Measurements from ENCODE around the gene CCDC88B. TPM values are rescaled to one million over a fixed set of nuclear protein-coding genes. Genes with fewer than 3 reads are reported as not detected.

CCDC88B gene
- total and polyA plus RNA-seq, 2 of the 8 experiments (the other 6 are each of a cell fraction or from before 2014, with no cell fraction given) = 5.9 to 12.5 TPM

GRCh38 chr11:64379160-64379559 is 39.2 kb downstream of the CCDC88B start (continued):
- no peak for TF ChIP-seq CHD7 (IDR thresholded peaks at IDR 0.05; ENCODE audit: insufficient replicate concordance, low read length)
- no peak for TF ChIP-seq BRCA1 (IDR thresholded peaks at IDR 0.05; ENCODE audit: low read depth, low read length)
- TF ChIP-seq KDM1A (IDR thresholded peaks at IDR 0.05; ENCODE audit: borderline replicate concordance, low read length) = no peak
- no peak for TF ChIP-seq GTF2F1 (IDR thresholded peaks at IDR 0.05; ENCODE audit: borderline replicate concordance, low read depth, low read length)
- no peak for TF ChIP-seq CTBP2 (IDR thresholded peaks at IDR 0.05; ENCODE audit: borderline replicate concordance, insufficient read depth, insufficient read length, low read length)
- no peak for TF ChIP-seq POU5F1 (IDR thresholded peaks at IDR 0.05; ENCODE audit: low read depth, low read length)
- no peak for TF ChIP-seq PHF8 (conservative IDR thresholded peaks at IDR 0.05; ENCODE audit: low read depth, low read length)
- no peak for TF ChIP-seq RFX5 (IDR thresholded peaks at IDR 0.05; ENCODE audit: borderline replicate concordance, low read depth, low read length)
- TF ChIP-seq SUZ12 (IDR thresholded peaks at IDR 0.05; ENCODE audit: low read length) = no peak
- TF ChIP-seq TEAD4 (IDR thresholded peaks at IDR 0.05; ENCODE audit: low read depth, low read length) = no peak
- no peak for TF ChIP-seq TCF12 (IDR thresholded peaks at IDR 0.05; ENCODE audit: low read depth, low read length)
- no peak for TF ChIP-seq MAX (IDR thresholded peaks at IDR 0.05)

All from H1 (cell line).